Hepatocyte (in vitro differentiated cells): ENCODE results near the gene C11orf65.

Experiments
- EZH2phosphoT487 ChIP-seq: fragments of 200-600 bp; sonication (generic); IDR thresholded peaks from one replicate; pipeline ENCODE4 v1.6.1; 2018; ENCODE audit warnings: antibody characterized with exemption, mild to moderate bottlenecking, low read depth, moderate library complexity; ENCODE audit not compliant: unreplicated experiment, severe bottlenecking
- TF ChIP-seq, protein P1 (sequence below): fragments of 200-600 bp; sonication (generic); IDR thresholded peaks from 2 replicates; pipeline ENCODE4 v1.5.1; 2016; ENCODE audit warnings: antibody characterized with exemption, mild to moderate bottlenecking; ENCODE audit not compliant: poor library complexity

DNA sequence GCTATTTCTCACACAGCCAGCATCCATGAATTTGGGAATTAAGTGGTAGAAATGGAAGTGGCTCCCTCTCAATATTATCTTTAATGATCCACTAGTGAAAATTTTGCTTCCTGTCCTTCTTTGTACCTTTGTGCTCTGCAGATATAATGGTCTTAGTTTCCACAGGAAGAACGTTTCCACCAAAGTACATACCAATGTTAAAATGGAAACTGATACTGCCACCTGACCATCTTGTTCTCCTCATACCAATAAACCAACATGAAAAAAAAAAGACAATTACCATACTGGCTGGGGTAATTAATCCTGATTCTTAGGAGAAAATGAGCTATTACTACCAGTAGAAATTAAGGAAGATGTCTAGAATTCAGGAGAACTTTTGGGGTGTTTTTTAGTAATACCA lies 32.3 kb downstream of the C11orf65 start:
- TF ChIP-seq, protein P1, sequence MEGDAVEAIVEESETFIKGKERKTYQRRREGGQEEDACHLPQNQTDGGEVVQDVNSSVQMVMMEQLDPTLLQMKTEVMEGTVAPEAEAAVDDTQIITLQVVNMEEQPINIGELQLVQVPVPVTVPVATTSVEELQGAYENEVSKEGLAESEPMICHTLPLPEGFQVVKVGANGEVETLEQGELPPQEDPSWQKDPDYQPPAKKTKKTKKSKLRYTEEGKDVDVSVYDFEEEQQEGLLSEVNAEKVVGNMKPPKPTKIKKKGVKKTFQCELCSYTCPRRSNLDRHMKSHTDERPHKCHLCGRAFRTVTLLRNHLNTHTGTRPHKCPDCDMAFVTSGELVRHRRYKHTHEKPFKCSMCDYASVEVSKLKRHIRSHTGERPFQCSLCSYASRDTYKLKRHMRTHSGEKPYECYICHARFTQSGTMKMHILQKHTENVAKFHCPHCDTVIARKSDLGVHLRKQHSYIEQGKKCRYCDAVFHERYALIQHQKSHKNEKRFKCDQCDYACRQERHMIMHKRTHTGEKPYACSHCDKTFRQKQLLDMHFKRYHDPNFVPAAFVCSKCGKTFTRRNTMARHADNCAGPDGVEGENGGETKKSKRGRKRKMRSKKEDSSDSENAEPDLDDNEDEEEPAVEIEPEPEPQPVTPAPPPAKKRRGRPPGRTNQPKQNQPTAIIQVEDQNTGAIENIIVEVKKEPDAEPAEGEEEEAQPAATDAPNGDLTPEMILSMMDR: no peak
- TF ChIP-seq EZH2phosphoT487: no peak
